Keratinocyte (primary cell): Measurements from ENCODE around the gene C9orf43. TPM values are rescaled to one million over a fixed set of nuclear protein-coding genes. Genes with fewer than 3 reads are reported as not detected.
"Not testable (repeated sequence)": the region's sequence is repeated elsewhere in the genome, so short reads cannot be mapped to it uniquely, and the experiment has no call there.

Experiments used
- DNase-seq: peaks from one replicate; pipeline ENCODE4 v3.0.0-alpha.2; 2011; ENCODE audit warnings: low read depth, missing footprints, low spot score
- FAIRE-seq: peaks from 2 replicates; lab custom pipeline; 2011; peaks lifted over from hg19 to GRCh38; lab: Jason Lieb, UNC
- H2AFZ ChIP-seq: 2 replicates; pipeline ENCODE4 v1.6.0; 2012; ENCODE audit warnings: low read length, control low read depth, inconsistent platforms; ENCODE audit not compliant: control insufficient read depth
- H3K27ac ChIP-seq: 2 replicates; pipeline ENCODE4 v1.5.1; 2011; ENCODE audit warnings: low read length; ENCODE audit not compliant: control insufficient read depth, insufficient read depth
- H3K27me3 ChIP-seq: 3 replicates; pipeline ENCODE4 v1.6.0; 2011; ENCODE audit warnings: low read length; ENCODE audit not compliant: control insufficient read depth, insufficient read depth; ENCODE audit errors: extremely low read depth
- H3K36me3 ChIP-seq, 2 experiments: 2 replicates in 1 of 2; 3 replicates in 1 of 2; pipeline ENCODE4 v1.5.1; 2011; ENCODE audit warnings: low read length in 2 of 2, mild to moderate bottlenecking in 1 of 2; ENCODE audit not compliant: control insufficient read depth in 2 of 2, insufficient read depth in 2 of 2; ENCODE audit errors: extremely low read depth in 1 of 2
- H3K4me1 ChIP-seq: 3 replicates; pipeline ENCODE4 v1.5.1; 2011; ENCODE audit warnings: low read length; ENCODE audit not compliant: control insufficient read depth, insufficient read depth; ENCODE audit errors: extremely low read depth
- H3K4me2 ChIP-seq: 3 replicates; pipeline ENCODE4 v1.6.0; 2011; ENCODE audit warnings: low read depth, low read length; ENCODE audit not compliant: control insufficient read depth, insufficient read depth; ENCODE audit errors: extremely low read depth
- H3K4me3 ChIP-seq, 3 experiments: fragments of 200-600 bp in 1 of 3; sonication (generic) in 1 of 3; 2 replicates in 2 of 3; 3 replicates in 1 of 3; pipeline ENCODE4 v1.5.1; 2011 to 2016; ENCODE audit warnings: low read length in 3 of 3, mild to moderate bottlenecking in 3 of 3, control low read depth in 2 of 3, inconsistent platforms in 1 of 3, low read depth in 1 of 3, mixed read lengths in 1 of 3, mixed run types in 1 of 3, moderate library complexity in 1 of 3; ENCODE audit not compliant: control insufficient read depth in 2 of 3, insufficient read depth in 2 of 3; ENCODE audit errors: extremely low read depth in 1 of 3
- H3K79me2 ChIP-seq: 2 replicates; pipeline ENCODE4 v1.6.0; 2012; ENCODE audit warnings: low read length; ENCODE audit not compliant: control insufficient read depth, insufficient read depth
- H3K9ac ChIP-seq: 3 replicates; pipeline ENCODE4 v1.6.0; 2011; ENCODE audit warnings: low read length; ENCODE audit not compliant: control insufficient read depth, insufficient read depth; ENCODE audit errors: extremely low read depth
- H3K9me1 ChIP-seq: 3 replicates; pipeline ENCODE4 v1.6.0; 2011; ENCODE audit warnings: low read length; ENCODE audit not compliant: control insufficient read depth, insufficient read depth; ENCODE audit errors: extremely low read depth
- H3K9me3 ChIP-seq: 2 replicates; pipeline ENCODE4 v1.5.1; 2012; ENCODE audit warnings: low read depth, low read length; ENCODE audit not compliant: control insufficient read depth
- H4K20me1 ChIP-seq: 3 replicates; pipeline ENCODE4 v1.6.0; 2011; ENCODE audit warnings: low read length; ENCODE audit not compliant: control insufficient read depth, insufficient read depth; ENCODE audit errors: extremely low read depth
- EZH2 ChIP-seq: IDR thresholded peaks from one replicate; pipeline ENCODE4 v1.6.1; 2012; ENCODE audit warnings: inconsistent platforms, mild to moderate bottlenecking, low read length, moderate library complexity
- dilution Hi-C: fragments of 300-500 bp; cut with MboI; formaldehyde crosslinking; loops from one replicate; pipeline ENCODE4 v1.7.0; 2020; ENCODE audit warnings: low sequenced_read_pairs; ENCODE audit not compliant: extremely low pct_ligation_motif_present
- polyA plus RNA-seq, 5 experiments: library from polyadenylated mRNA; depleted of rRNA in 3 of 5; stranded (reverse) in 3 of 5; stranded (forward) in 1 of 5; unstranded in 1 of 5; fragments of >200 nt; gene quantifications; 1 replicate in 1 of 5; 2 replicates in 3 of 5; 3 replicates in 1 of 5; pipeline versions ENCODE4 v1.2.1 to v1.2.3, GENCODE V29; 2011 to 2012; ENCODE audit warnings: missing spikeins in 2 of 5, low read depth in 1 of 5, low replicate concordance in 1 of 5
- TF ChIP-seq, protein P1 (sequence below), 3 experiments: IDR thresholded peaks in 1 of 3; conservative IDR thresholded peaks in 1 of 3; optimal IDR thresholded peaks in 1 of 3; 2 replicates in 2 of 3; 3 replicates in 1 of 3; pipeline versions ENCODE3 to v1.5.1; 2011; ENCODE audit warnings: low read length in 3 of 3, mild to moderate bottlenecking in 3 of 3, moderate library complexity in 2 of 3, control low read depth in 1 of 3, inconsistent platforms in 1 of 3; ENCODE audit not compliant: insufficient read depth in 2 of 3; ENCODE audit errors: extremely low read depth in 1 of 3

The C9orf43 gene
- polyA plus RNA-seq, 1 donor (not counting 4 experiments of a cell fraction or from before 2014, with no cell fraction given): 0.75 TPM

DNA sequence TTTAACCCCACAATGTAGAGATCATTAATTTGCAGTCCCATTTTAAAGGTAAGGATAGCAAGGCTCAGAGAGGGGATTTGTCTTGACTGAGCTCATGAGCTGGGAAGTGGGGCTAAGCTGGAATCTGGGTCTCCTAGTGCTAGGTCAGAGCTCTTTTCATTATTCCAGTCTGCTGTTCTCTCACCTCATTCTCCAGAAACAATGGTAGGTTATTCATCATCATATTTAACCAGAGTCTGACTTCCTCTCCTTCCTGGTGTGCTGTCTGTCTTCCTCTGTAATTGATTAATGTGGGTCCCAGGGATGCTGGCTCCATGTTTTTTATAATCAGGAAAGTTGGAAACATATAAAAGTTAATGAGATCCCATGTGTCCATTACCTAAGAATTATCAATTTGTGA lies 20.6 kb downstream of the C9orf43 start:
- no peaks in the 10 kb centered on the region for H3K36me3 ChIP-seq
- no peak for TF ChIP-seq EZH2
- TF ChIP-seq, protein P1, sequence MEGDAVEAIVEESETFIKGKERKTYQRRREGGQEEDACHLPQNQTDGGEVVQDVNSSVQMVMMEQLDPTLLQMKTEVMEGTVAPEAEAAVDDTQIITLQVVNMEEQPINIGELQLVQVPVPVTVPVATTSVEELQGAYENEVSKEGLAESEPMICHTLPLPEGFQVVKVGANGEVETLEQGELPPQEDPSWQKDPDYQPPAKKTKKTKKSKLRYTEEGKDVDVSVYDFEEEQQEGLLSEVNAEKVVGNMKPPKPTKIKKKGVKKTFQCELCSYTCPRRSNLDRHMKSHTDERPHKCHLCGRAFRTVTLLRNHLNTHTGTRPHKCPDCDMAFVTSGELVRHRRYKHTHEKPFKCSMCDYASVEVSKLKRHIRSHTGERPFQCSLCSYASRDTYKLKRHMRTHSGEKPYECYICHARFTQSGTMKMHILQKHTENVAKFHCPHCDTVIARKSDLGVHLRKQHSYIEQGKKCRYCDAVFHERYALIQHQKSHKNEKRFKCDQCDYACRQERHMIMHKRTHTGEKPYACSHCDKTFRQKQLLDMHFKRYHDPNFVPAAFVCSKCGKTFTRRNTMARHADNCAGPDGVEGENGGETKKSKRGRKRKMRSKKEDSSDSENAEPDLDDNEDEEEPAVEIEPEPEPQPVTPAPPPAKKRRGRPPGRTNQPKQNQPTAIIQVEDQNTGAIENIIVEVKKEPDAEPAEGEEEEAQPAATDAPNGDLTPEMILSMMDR (optimal IDR thresholded peaks at IDR 0.05 in 1 of 3, IDR thresholded peaks at IDR 0.05 in 1 of 3, conservative IDR thresholded peaks at IDR 0.05 in 1 of 3; ENCODE audit: extremely low read depth in 1 of 3, insufficient read depth in 2 of 3, low read length in 3 of 3): no peak
- no peaks in the 10 kb centered on the region for H3K79me2 ChIP-seq
- no peaks in the 10 kb centered on the region for H4K20me1 ChIP-seq
- no peaks in the 10 kb centered on the region for H3K4me1 ChIP-seq
- no peak overlapping the region for H3K4me2 ChIP-seq
- no peak overlapping the region for H3K4me3 ChIP-seq
- no peaks in the 10 kb centered on the region for H3K9me1 ChIP-seq
- DNase-seq: no peak
- dilution Hi-C loops: no loop called here
- H3K27me3 ChIP-seq: no peaks in the 10 kb centered on the region
- no peak overlapping the region for H3K9ac ChIP-seq
- no peaks in the 10 kb centered on the region for H3K9me3 ChIP-seq
- H2AFZ ChIP-seq: no peak overlapping the region
- FAIRE-seq: no peak
- no peak overlapping the region for H3K27ac ChIP-seq

DNA sequence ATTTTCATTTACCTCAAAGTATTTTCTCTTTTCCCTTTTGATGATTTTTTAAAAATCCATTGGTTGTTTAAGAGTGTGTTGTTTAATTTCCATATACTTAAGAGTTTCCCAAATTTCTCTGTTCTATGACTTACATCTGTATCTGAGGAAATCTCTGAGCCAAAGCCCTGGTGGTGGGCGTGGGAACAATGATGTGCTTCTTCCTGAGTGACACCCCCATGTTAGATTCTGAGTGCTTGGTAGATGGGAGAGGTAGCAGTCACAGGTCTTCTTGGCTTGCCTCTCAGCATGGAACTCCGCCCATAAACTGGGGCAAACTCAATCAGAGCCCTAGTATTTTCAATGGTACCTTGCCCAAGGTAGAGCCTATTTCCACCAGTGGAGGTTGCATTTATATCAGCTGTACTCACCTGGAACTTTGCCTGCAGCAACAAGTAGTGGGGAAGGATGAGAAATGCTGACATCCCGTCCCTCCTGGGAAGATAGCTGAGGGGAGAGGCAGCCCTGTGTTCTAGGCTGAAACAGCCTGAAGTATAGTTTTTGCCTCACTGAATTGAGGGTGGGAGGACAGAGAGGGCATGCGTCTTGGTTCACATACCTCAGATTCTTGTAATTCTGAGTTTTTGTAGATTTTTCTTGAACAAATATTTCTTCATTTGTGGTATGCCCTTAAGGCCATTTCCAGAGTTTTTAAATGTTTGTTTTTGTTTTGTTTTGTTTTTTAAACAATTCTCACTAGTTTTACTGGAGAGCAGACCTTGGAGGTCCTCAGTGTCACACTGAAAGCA lies 26.4 kb downstream of the C9orf43 start:
- Histone ChIP-seq H3K9ac (no peak overlapping the region), H3K36me3 (no peaks in the 10 kb centered on the region), H4K20me1 (no peaks in the 10 kb centered on the region), H3K4me2 (no peak overlapping the region), H3K4me3 (no peak overlapping the region), H3K9me3 (no peaks in the 10 kb centered on the region), H3K9me1 (no peaks in the 10 kb centered on the region), H3K4me1 (no peaks in the 10 kb centered on the region), H2AFZ (no peak overlapping the region), H3K27ac (no peak overlapping the region), H3K79me2 (no peaks in the 10 kb centered on the region), H3K27me3 (no peaks in the 10 kb centered on the region)
- TF ChIP-seq, protein P1 (optimal IDR thresholded peaks at IDR 0.05 in 1 of 3, IDR thresholded peaks at IDR 0.05 in 1 of 3, conservative IDR thresholded peaks at IDR 0.05 in 1 of 3; ENCODE audit: extremely low read depth in 1 of 3, insufficient read depth in 2 of 3, low read length in 3 of 3): no peak
- TF ChIP-seq EZH2: no peak
- FAIRE-seq (no peak), DNase-seq (no peak)
- dilution Hi-C loops: no loop called here

DNA sequence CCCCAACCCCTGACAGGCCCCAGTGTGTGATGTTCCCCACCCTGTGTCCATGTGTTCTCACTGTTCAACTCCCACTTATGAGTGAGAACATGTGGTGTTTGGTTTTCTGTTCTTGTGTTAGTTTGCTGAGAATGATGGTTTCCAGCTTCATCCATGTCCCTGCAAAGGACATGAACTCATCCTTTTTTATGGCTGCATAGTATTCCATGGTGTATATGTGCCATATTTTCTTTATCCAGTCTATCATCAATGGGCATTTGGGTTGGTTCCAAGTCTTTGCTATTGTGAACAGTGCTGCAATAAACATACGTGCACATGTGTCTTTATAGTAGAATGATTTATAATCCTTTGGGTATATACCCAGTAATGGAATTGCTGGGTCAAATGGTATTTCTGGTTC lies 27.2 kb downstream of the C9orf43 start:
- H4K20me1 ChIP-seq, H3K79me2 ChIP-seq, H3K4me1 ChIP-seq, DNase-seq, H3K4me2 ChIP-seq, H3K9me1 ChIP-seq, H3K4me3 ChIP-seq, FAIRE-seq, H3K27me3 ChIP-seq, H3K9me3 ChIP-seq, H2AFZ ChIP-seq, dilution Hi-C loops, H3K9ac ChIP-seq, H3K27ac ChIP-seq, H3K36me3 ChIP-seq: not testable (repeated sequence)
